Mesodermal cell (in vitro differentiated cells): Measurements from ENCODE around the gene GPR37L1. TPM values are rescaled to one million over a fixed set of nuclear protein-coding genes. Genes with fewer than 3 reads are reported as not detected.

Experiments
- H3K27ac ChIP-seq: 2 replicates; pipeline ENCODE4 v1.7.0; 2013; ENCODE audit warnings: mild to moderate bottlenecking, low read depth, low read length, moderate library complexity; ENCODE audit not compliant: severe bottlenecking
- H3K36me3 ChIP-seq: 2 replicates; pipeline ENCODE4 v1.7.1; 2013; ENCODE audit warnings: mild to moderate bottlenecking, low read length, moderate library complexity; ENCODE audit not compliant: control insufficient read depth, insufficient read depth
- H3K4me1 ChIP-seq: one replicate; pipeline ENCODE4 v1.7.1; 2013; ENCODE audit warnings: mild to moderate bottlenecking, low read length; ENCODE audit not compliant: insufficient read depth, control insufficient read depth, poor library complexity, severe bottlenecking
- H3K4me3 ChIP-seq: 2 replicates; pipeline ENCODE4 v1.7.0; 2013; ENCODE audit warnings: low read length, control low read depth, mild to moderate bottlenecking; ENCODE audit not compliant: insufficient read depth, poor library complexity, severe bottlenecking; ENCODE audit errors: extremely low read depth
- H3K9me3 ChIP-seq: 2 replicates; pipeline ENCODE4 v1.7.1; 2013; ENCODE audit warnings: mild to moderate bottlenecking, low read length, moderate library complexity; ENCODE audit not compliant: control insufficient read depth
- WGBS, 2 experiments: methylation state at CpG; one replicate each; pipeline ENCODE4 v1.1.5; 2013; ENCODE audit warnings: missing lambda C conversion rate in 2 of 2; ENCODE audit not compliant: insufficient coverage in 2 of 2; 5-methylcytosine and 5-hydroxymethylcytosine counted together
- polyA plus RNA-seq, 2 experiments: library from polyadenylated mRNA; stranded (reverse); fragments of 50-300 nt; gene quantifications; one replicate each; pipeline ENCODE4 v1.2.3, GENCODE V29; 2013

GPR37L1 gene, protein sequence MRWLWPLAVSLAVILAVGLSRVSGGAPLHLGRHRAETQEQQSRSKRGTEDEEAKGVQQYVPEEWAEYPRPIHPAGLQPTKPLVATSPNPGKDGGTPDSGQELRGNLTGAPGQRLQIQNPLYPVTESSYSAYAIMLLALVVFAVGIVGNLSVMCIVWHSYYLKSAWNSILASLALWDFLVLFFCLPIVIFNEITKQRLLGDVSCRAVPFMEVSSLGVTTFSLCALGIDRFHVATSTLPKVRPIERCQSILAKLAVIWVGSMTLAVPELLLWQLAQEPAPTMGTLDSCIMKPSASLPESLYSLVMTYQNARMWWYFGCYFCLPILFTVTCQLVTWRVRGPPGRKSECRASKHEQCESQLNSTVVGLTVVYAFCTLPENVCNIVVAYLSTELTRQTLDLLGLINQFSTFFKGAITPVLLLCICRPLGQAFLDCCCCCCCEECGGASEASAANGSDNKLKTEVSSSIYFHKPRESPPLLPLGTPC
- polyA plus RNA-seq (2013, experiment 1 of 2): not detected
- polyA plus RNA-seq (2013, experiment 2 of 2): not detected

DNA sequence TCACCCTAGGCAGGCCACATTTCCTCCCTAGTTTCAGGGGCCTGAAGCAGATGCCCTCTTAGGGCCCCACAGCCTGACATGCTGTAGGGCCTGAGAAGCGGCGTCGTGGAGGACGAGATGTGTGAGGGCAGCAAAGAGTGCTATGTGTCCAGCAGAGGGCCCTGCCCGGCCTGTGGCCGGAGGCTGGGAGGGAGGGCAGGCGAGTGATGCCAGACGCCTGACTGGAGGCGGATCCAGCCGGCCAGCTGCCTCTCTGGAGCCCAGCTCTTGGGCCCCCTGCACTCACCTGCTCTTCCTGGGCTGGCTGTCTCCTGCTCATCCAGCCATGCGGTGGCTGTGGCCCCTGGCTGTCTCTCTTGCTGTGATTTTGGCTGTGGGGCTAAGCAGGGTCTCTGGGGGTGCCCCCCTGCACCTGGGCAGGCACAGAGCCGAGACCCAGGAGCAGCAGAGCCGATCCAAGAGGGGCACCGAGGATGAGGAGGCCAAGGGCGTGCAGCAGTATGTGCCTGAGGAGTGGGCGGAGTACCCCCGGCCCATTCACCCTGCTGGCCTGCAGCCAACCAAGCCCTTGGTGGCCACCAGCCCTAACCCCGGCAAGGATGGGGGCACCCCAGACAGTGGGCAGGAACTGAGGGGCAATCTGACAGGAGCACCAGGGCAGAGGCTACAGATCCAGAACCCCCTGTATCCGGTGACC, at the start of gene GPR37L1:
Gene GPR37L1 (plus strand): TSS at position 279 of the 697 bp plus-strand sequence. CDS start 47 bp downstream, at position 326.
- peaks cover 2% of the 10 kb centered on the region for H3K4me1 ChIP-seq
- WGBS, 2 experiments: 43 to 59% methylated on average over 16 to 19 of the region's 19 CpGs

DNA sequence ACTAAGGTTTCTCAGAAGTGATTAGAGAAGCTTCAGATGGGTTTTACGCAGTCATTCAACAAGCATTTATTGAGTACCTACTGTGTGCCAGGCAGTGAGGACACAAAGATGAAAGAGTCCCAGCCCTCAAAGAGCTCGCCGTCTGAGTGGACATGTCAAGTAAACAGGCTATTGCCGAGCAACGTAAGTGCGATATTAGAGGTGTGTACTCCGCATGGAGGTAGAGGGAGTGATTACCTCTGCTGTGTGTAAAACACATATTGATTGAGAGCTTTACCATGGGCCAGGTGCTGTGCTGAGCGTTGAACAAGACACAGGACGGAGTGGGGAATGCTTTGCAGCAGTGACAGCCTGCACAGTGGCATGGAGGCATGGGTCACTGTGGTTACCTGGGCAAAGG, 49.5 kb upstream of the GPR37L1 start:
- Histone ChIP-seq H3K4me3 (no peak overlapping the region), H3K9me3 (no peaks in the 10 kb centered on the region), H3K36me3 (no peaks in the 10 kb centered on the region), H3K27ac (no peak overlapping the region), H3K4me1 (peaks cover 31% of the 10 kb centered on the region)
- WGBS, 2 experiments: 93 to 94% methylated on average over 9 of the region's 9 CpGs

More for the DNA sequence above, at the start of gene GPR37L1:
- no peaks in the 10 kb centered on the region for H3K9me3 ChIP-seq
- no peak within 1 kb of the TSS for H3K4me3 ChIP-seq
- H3K36me3 ChIP-seq: no peaks in the 10 kb centered on the region
- no peak within 1 kb of the TSS for H3K27ac ChIP-seq

DNA sequence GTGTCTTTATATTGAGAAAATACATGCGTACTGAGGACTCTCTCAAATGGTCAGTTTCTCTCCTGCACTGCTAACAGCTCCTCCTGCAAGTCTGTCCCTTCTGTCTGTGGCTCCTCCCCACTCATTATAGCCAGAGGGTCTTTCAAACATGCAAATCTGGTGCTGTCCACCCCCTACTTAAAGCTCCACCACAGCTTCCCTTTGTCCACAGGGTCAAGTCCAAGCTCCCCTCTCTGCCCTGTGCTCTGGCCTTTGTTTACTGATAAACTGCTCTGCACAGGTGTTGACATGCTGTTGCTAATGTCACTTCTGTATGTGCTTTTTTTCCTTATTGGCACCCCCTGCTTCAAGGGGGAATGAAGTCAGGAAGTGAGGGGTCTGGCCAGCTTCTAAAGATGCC, 47.7 kb upstream of the GPR37L1 start:
- no peak overlapping the region for H3K4me3 ChIP-seq
- H3K9me3 ChIP-seq: no peaks in the 10 kb centered on the region
- no peak overlapping the region for H3K27ac ChIP-seq
- WGBS, 2 experiments: 73 to 100% methylated on average over 1 of the region's 1 CpG
- H3K4me1 ChIP-seq: peaks cover 32% of the 10 kb centered on the region
- no peaks in the 10 kb centered on the region for H3K36me3 ChIP-seq

DNA sequence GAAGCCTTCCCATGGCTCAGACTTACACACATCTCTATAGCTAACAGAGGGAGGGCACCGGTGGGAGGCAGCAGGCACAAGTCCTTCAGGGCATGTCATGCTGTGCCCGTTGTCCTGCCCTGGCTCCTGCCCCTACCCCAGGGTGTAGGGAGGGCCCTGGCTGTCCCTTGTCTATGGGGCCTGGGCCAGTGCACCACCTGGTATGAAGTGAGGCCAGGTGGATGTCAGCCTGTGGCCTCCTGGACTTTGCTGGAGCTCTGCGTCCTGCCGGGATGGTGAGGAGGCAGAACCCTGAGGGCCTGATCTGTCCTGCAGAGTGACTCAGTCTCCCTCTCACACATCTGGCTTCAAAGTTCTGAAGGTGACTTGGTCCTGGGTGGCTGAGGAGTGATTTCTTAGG, 47.3 kb upstream of the GPR37L1 start:
- Histone ChIP-seq H3K27ac (peak overlapping the region; percentile 84), H3K4me3 (no peak overlapping the region), H3K4me1 (peaks cover 32% of the 10 kb centered on the region), H3K36me3 (no peaks in the 10 kb centered on the region), H3K9me3 (no peaks in the 10 kb centered on the region)
- 79 to 81% methylated on average over 3 of the region's 4 CpGs for WGBS, 2 experiments

DNA sequence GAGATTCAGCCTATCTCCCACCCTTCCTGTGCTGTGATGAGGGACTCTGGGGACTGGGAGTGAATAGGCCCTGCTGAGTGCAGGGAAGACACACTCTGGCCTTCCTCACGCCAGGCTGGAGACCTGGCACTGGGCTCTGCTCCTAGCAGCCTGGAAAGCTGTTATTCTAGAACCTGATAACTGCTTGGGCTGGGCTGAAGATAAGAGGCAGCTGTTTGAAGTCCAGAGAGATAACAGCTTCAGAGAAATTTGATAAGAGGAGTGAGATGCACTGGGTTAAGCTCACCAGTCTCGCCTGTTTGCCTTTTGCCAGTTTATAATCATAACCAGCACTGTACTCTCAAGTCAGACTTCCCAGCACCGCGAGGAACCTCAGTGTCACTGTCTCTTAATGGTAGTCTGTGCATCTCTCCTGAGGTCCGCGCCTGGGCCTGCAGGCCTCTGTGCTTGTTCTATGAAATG, 46.6 kb upstream of the GPR37L1 start:
- Histone ChIP-seq H3K9me3 (no peaks in the 10 kb centered on the region), H3K4me3 (no peak overlapping the region), H3K36me3 (no peaks in the 10 kb centered on the region), H3K4me1 (peaks cover 32% of the 10 kb centered on the region), H3K27ac (peak overlapping the region; percentile 84)
- WGBS, 2 experiments: 77 to 78% methylated on average over 5 to 6 of the region's 6 CpGs

DNA sequence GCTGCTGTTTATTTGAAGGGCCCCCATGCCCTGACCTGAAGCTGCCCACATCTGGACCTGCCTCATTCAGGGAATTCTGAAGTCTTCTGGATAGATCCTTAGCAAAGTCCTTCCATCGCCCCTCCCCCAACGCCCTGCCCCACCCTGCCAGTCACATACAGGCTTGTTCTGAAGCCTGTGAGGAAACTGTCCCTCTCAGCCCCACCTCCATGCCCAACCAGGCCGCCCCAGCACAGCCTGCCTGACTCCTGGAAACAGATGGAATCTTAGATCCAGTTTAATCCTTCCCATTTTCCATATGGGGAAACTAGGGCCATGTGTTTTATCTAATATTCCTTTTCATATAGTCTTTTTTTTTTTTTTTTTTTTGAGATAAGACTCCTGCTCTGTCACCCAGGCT, 44.5 kb upstream of the GPR37L1 start:
- WGBS, 2 experiments: 72 to 84% methylated on average over 3 of the region's 3 CpGs
- H3K4me3 ChIP-seq: no peak overlapping the region
- no peak overlapping the region for H3K27ac ChIP-seq
- H3K9me3 ChIP-seq: no peaks in the 10 kb centered on the region
- H3K36me3 ChIP-seq: no peaks in the 10 kb centered on the region
- peaks cover 36% of the 10 kb centered on the region for H3K4me1 ChIP-seq

DNA sequence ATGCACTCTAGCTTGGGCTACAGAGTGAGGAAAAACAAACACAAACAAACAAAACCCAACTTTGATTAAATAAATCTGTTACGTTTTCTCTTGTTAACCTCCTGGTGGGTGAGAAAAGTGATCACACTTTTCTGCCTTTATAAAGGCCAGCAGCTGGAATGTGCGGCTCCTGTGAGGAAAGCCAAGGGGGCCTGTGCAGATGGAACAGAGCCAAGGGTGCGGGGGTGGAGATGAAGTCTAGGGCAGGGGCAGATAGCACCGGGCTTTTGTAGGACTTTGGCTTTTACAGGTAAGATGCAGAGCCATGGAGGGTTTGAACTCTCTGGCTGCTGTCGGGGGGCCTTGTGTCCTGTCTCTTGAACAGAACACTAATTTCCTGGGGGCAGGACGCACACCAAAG, 40.7 kb upstream of the GPR37L1 start:
- H3K27ac ChIP-seq: no peak overlapping the region
- no peaks in the 10 kb centered on the region for H3K36me3 ChIP-seq
- 82 to 93% methylated on average over 5 of the region's 6 CpGs for WGBS, 2 experiments
- peaks cover 21% of the 10 kb centered on the region for H3K4me1 ChIP-seq
- H3K9me3 ChIP-seq: no peaks in the 10 kb centered on the region
- H3K4me3 ChIP-seq: no peak overlapping the region

DNA sequence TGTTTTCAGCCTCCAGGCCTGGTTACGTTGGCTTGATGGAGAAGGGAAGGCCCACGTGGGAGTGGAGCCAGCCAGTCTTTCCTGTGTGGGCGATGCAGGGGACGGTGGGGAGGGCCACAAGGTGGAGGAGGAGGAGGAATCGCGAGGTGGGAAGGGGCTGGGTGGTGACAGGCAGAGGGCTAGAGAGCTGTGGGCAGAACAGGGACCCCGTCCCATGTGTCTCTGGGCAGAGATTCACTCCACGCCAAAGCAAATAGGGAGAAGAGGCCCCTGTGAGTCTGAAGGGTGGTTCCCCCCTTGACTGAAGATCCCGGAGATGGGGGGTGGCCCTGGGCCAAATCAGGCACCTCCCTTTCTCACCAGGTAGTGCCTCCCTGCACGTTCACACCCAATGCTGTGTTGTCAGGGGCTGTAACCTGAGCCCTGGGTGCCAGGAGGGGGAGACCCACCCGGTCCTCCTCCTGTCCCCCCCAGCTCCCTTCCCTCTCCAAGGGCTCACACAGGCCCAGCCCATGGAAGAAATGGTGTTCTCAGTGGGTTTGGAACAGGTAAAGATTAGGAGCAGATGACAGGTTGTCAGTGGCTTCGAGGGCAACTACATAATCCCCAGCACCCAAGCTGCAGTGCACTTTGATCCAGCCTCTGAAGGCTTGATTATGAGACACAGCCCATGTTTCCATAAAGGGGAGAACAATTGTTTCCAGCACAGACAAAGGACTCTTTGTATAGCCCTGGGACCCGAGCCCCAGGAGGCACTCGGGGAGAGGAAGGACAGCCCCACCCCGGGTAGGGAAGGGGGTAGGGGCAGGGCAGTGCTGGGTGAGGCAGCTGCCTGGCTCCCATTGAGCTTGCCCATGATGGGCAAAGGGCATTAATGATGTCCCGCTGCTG, 37.7 kb upstream of the GPR37L1 start:
- Histone ChIP-seq H3K4me3 (no peak overlapping the region), H3K9me3 (no peaks in the 10 kb centered on the region), H3K4me1 (peaks cover 11% of the 10 kb centered on the region), H3K27ac (peak overlapping the region; percentile 23), H3K36me3 (no peaks in the 10 kb centered on the region)
- WGBS, 2 experiments: 63 to 71% methylated on average over 13 to 15 of the region's 16 CpGs

DNA sequence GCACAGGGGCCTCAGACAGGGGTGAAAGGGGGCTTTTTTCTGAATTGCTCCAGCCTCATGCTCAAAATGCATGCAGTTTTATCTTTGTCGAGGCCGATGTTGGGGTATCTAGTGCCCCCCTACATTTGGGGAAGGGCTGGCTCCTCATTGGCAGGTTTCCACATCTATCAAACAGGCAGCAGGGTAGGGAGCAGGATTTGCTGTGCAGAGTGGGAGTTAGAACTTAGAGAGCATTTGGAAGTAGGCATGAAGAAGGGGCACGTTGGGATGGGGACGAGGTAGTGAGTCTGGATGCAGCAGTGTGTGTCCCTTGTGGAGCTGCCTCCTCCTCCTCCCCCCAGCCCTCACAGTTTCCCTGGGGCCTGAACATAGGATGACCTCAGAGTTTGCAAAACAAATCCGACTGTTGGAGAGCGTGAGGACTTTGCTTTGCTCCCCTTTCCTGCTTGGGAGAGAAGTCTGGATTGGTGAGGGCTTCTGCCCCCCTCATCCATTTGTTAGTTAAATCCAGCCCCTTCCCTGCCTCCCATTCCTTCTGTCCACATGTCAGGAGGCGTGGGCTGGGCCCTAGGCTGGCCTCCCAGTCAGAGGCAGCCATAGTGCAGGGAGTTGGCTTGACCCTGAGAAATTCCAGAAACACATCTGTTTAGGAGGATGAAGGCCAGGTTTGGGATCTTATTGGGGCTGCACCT, 36.9 kb upstream of the GPR37L1 start:
- Histone ChIP-seq H3K36me3 (no peaks in the 10 kb centered on the region), H3K4me1 (peaks cover 11% of the 10 kb centered on the region), H3K27ac (peak overlapping the region; percentile 23), H3K4me3 (no peak overlapping the region), H3K9me3 (no peaks in the 10 kb centered on the region)
- 60% methylated on average over 5 of the region's 7 CpGs; no CpG with 5 or more reads in 1 of the 2 experiments for WGBS, 2 experiments
